ENCODE data around the gene CDK19. TPM values are rescaled to one million over a fixed set of nuclear protein-coding genes. Genes with fewer than 3 reads are reported as not detected.
"Not testable (repeated sequence)": the region's sequence is repeated elsewhere in the genome, so short reads cannot be mapped to it uniquely, and the experiment has no call there.

The CDK19 gene
- total and polyA plus RNA-seq, 4 donors = 19.7 to 39.6 (median 29.8) TPM

DNA sequence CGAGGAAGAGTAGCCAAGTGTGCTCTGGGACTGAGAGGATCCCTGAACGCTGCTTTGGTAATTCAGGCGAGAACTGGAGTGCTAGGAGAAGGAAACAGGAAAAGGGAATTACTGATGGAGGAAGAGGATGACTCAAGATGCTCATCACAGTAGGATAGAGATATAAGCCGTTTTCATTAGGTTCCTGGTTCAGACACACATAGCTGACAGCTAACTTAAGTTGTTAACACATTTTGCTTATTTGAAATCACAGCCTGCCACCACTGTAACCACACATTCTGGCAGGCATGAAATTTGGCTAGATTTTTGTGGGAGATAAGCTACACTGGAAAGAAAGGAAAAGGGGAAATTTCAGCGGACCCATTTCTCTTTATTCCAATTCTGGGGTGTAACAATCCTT lies 200.7 kb downstream of the CDK19 start:
- no peaks in the 10 kb centered on the region for H3K27me3 ChIP-seq (ENCODE audit: control insufficient read depth, insufficient read depth, low read length)
- H3K9me3 ChIP-seq (ENCODE audit: control insufficient read depth, insufficient read depth, low read length) = no peaks in the 10 kb centered on the region
- 84% methylated on average over 4 of the region's 5 CpGs for WGBS (ENCODE audit: insufficient coverage)
- H3K27ac ChIP-seq (ENCODE audit: low read depth, low read length) = no peak overlapping the region
- peaks cover 3% of the 10 kb centered on the region for H3K36me3 ChIP-seq (ENCODE audit: control insufficient read depth, insufficient read depth, low read length)
- no peak overlapping the region for H3K4me3 ChIP-seq (ENCODE audit: low read depth, low read length)
- peak in 1 of 6 donors; percentile 79 for DNase-seq (ENCODE audit: low read depth in 4 of 6, low spot score in 6 of 6)
- no peaks in the 10 kb centered on the region for H3K4me1 ChIP-seq (ENCODE audit: control insufficient read depth, insufficient read depth, low read length)

DNA sequence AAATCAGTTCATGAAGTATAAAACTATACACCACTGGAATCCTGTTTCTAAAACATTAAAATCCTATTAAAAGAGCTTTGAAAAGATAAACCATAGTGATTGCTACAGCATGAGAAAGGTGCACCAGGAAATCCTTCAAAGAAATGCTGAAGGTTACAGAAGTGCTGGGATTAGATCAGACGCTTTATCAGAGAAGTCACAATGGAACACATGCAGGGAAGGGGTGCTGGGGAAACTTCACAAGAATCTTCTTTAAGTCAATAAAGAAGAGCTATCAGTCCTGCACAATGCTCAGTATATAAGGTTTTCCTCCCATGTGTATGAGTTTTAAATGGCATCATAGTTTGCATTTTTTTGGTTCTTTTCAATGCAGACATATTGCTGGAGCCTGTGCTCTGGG lies 201.2 kb downstream of the CDK19 start:
- Histone ChIP-seq H3K27ac (ENCODE audit: low read depth, low read length) (no peak overlapping the region), H3K27me3 (ENCODE audit: control insufficient read depth, insufficient read depth, low read length) (no peaks in the 10 kb centered on the region), H3K9me3 (ENCODE audit: control insufficient read depth, insufficient read depth, low read length) (no peaks in the 10 kb centered on the region), H3K4me1 (ENCODE audit: control insufficient read depth, insufficient read depth, low read length) (no peaks in the 10 kb centered on the region), H3K36me3 (ENCODE audit: control insufficient read depth, insufficient read depth, low read length) (peaks cover 3% of the 10 kb centered on the region), H3K4me3 (ENCODE audit: low read depth, low read length) (no peak overlapping the region)
- 71% methylated on average over 1 of the region's 1 CpG for WGBS (ENCODE audit: insufficient coverage)
- DNase-seq (ENCODE audit: low read depth in 4 of 6, low spot score in 6 of 6) = no peak

DNA sequence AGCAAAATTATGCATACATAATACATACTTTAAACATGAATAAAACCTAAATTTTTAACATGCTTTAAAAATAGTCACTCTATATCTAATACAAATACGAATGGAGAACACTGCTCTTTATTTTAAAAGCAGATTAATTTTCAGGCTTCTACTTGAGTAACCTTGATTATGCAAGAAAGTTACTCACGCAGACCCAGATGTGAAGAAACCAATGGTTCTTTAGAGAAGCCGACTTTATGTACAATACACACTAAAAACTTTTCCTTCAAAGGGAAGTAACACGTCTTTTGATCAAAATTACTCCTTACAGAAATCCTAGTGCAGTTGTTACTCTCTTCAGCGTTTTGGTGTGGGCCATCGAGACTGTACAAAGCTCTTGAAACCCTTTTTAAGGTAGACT lies 201.9 kb downstream of the CDK19 start:
- WGBS (ENCODE audit: insufficient coverage) = no CpG with 5 or more reads among the region's 6 CpGs
- Histone ChIP-seq H3K27ac (ENCODE audit: low read depth, low read length) (no peak overlapping the region), H3K4me1 (ENCODE audit: control insufficient read depth, insufficient read depth, low read length) (peaks cover 4% of the 10 kb centered on the region), H3K4me3 (ENCODE audit: low read depth, low read length) (no peak overlapping the region), H3K9me3 (ENCODE audit: control insufficient read depth, insufficient read depth, low read length) (no peaks in the 10 kb centered on the region), H3K27me3 (ENCODE audit: control insufficient read depth, insufficient read depth, low read length) (no peaks in the 10 kb centered on the region), H3K36me3 (ENCODE audit: control insufficient read depth, insufficient read depth, low read length) (peaks cover 3% of the 10 kb centered on the region)
- no peak for DNase-seq (ENCODE audit: low read depth in 4 of 6, low spot score in 6 of 6)

DNA sequence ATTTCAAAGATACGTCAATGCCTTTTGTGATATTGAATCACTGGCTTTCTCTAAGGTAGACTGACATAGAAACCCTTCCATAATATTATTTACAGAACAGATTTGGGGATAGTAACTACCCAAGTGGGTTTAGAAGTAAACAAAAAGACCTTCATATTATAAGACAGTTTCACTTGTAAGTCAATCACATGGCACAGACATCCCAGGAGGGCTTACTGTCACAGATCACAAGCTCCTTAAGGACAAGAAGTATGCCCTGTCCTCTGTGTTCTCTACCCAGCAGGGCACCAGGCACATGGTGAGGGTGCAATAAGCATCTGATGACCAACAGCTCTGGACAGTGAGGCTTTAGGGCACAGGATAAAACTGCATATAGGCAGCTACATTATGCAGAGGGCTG lies 203.0 kb downstream of the CDK19 start:
- WGBS (ENCODE audit: insufficient coverage) = no CpG with 5 or more reads among the region's 1 CpG
- DNase-seq (ENCODE audit: low read depth in 4 of 6, low spot score in 6 of 6) = no peak
- Histone ChIP-seq H3K9me3 (ENCODE audit: control insufficient read depth, insufficient read depth, low read length) (no peaks in the 10 kb centered on the region), H3K4me3 (ENCODE audit: low read depth, low read length) (no peak overlapping the region), H3K36me3 (ENCODE audit: control insufficient read depth, insufficient read depth, low read length) (peaks cover 3% of the 10 kb centered on the region), H3K4me1 (ENCODE audit: control insufficient read depth, insufficient read depth, low read length) (peaks cover 4% of the 10 kb centered on the region), H3K27me3 (ENCODE audit: control insufficient read depth, insufficient read depth, low read length) (no peaks in the 10 kb centered on the region), H3K27ac (ENCODE audit: low read depth, low read length) (no peak overlapping the region)

DNA sequence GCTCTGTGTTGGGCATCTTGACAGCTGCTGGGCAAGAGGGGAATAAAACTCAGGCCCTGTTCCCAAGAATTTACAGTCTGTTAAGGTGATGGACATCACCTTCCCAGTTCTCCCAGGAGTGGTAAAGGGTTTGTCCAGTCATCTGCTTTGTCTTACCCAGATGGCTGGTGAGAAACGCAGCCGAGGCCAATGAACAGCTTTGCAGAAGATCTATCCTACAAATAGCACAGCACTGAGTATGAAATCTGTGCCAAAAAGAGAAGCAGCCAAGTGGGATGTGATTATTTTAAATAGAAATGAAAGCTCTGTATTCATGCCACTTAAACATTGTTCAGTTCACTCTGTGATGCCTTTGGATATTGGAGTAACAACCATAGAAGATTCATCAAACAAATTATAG lies 206.2 kb downstream of the CDK19 start:
- Histone ChIP-seq H3K36me3 (ENCODE audit: control insufficient read depth, insufficient read depth, low read length) (no peaks in the 10 kb centered on the region), H3K27ac (ENCODE audit: low read depth, low read length) (no peak overlapping the region), H3K4me1 (ENCODE audit: control insufficient read depth, insufficient read depth, low read length) (peaks cover 4% of the 10 kb centered on the region), H3K9me3 (ENCODE audit: control insufficient read depth, insufficient read depth, low read length) (no peaks in the 10 kb centered on the region), H3K4me3 (ENCODE audit: low read depth, low read length) (no peak overlapping the region), H3K27me3 (ENCODE audit: control insufficient read depth, insufficient read depth, low read length) (no peaks in the 10 kb centered on the region)
- WGBS (ENCODE audit: insufficient coverage) = no CpG with 5 or more reads among the region's 2 CpGs
- DNase-seq (ENCODE audit: low read depth in 4 of 6, low spot score in 6 of 6) = peak in 2 of 6 donors; percentile 40 to 91

DNA sequence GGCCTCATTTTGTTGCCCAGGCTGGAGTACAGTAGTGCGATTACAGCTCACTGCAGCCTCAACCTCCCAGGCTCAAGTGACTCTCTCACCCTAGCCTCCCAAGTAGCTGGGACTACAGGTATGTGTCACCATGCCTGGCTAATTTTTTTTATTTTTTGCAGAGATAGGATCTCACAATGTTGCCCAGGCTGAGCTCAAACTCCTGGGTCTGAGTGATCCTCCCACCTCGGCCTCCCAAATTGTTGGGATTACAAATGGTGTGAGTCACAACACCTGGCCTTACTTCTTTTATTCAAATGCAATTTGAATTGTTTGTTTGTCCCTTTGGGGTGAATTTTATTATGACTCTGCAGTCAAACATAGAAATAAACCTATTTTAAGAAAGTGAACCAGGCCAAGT lies 207.1 kb downstream of the CDK19 start:
- no CpG with 5 or more reads among the region's 2 CpGs for WGBS (ENCODE audit: insufficient coverage)
- Histone ChIP-seq H3K36me3 (ENCODE audit: control insufficient read depth, insufficient read depth, low read length) (no peaks in the 10 kb centered on the region), H3K4me3 (ENCODE audit: low read depth, low read length) (no peak overlapping the region), H3K27ac (ENCODE audit: low read depth, low read length) (no peak overlapping the region), H3K9me3 (ENCODE audit: control insufficient read depth, insufficient read depth, low read length) (no peaks in the 10 kb centered on the region), H3K4me1 (ENCODE audit: control insufficient read depth, insufficient read depth, low read length) (peaks cover 4% of the 10 kb centered on the region), H3K27me3 (ENCODE audit: control insufficient read depth, insufficient read depth, low read length) (no peaks in the 10 kb centered on the region)
- no peak for DNase-seq (ENCODE audit: low read depth in 4 of 6, low spot score in 6 of 6)

DNA sequence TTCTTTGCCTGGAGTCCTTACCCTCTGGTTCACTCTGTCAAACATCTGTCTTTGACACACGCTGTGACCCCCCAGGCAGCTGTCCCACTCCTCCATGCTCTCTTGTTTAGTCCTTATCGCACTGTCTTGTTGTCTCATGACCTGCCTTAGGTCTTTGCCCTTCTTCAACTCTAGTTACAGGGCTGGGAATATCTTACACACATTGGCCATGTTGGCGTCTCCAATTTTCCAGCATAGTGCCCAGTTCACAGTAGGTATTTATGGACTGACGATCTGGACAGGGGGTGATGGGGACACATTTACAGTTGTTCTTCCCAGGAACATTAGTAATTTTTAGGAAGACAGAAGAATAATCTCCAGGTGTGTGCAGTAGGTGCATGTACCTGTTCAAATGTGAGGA lies 209.1 kb downstream of the CDK19 start:
- Histone ChIP-seq H3K4me3 (ENCODE audit: low read depth, low read length) (no peak overlapping the region), H3K27me3 (ENCODE audit: control insufficient read depth, insufficient read depth, low read length) (no peaks in the 10 kb centered on the region), H3K36me3 (ENCODE audit: control insufficient read depth, insufficient read depth, low read length) (no peaks in the 10 kb centered on the region), H3K9me3 (ENCODE audit: control insufficient read depth, insufficient read depth, low read length) (no peaks in the 10 kb centered on the region), H3K4me1 (ENCODE audit: control insufficient read depth, insufficient read depth, low read length) (peaks cover 4% of the 10 kb centered on the region), H3K27ac (ENCODE audit: low read depth, low read length) (no peak overlapping the region)
- no peak for DNase-seq (ENCODE audit: low read depth in 4 of 6, low spot score in 6 of 6)
- WGBS (ENCODE audit: insufficient coverage) = 88% methylated on average over 3 of the region's 4 CpGs

DNA sequence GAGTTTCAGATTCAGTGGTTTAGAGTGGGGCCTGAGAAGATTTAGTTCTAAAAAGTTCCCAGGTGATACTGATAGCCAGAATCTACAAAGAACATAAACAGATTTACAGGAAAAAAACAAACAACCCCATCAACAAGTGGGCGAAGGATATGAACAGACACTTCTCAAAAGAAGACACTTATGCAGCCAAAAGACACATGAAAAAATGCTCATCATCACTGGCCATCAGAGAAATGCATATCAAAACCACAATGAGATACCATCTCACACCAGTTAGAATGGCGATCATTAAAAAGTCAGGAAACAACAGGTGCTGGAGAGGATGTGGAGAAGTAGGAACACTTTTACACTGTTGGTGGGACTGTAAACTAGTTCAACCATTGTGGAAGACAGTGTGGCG lies 214.6 kb downstream of the CDK19 start:
- H3K4me1 ChIP-seq (ENCODE audit: control insufficient read depth, insufficient read depth, low read length); H3K9me3 ChIP-seq (ENCODE audit: control insufficient read depth, insufficient read depth, low read length); H3K36me3 ChIP-seq (ENCODE audit: control insufficient read depth, insufficient read depth, low read length); H3K27me3 ChIP-seq (ENCODE audit: control insufficient read depth, insufficient read depth, low read length); H3K27ac ChIP-seq (ENCODE audit: low read depth, low read length); H3K4me3 ChIP-seq (ENCODE audit: low read depth, low read length); DNase-seq (ENCODE audit: low read depth in 4 of 6, low spot score in 6 of 6): not testable (repeated sequence)
- WGBS (ENCODE audit: insufficient coverage) = no CpG with 5 or more reads among the region's 3 CpGs

DNA sequence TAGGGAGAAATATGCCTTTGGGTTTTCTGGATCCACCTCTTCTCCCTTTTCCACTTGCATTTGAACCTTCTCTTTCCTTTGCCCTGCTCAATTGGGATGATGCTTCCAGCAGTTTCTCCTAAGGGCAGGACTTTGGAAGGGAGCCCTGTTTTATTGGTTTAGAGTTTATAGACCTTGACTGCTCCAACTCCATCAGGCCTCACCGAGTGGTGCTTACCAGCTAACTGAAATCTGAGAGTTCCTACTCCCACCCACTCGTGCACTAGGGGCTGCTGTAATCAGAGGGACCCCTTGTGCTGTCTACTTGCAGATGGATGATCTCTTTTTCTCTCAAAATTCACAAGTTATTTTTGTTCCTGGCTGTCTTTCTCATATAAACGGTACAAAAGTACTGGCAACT lies 217.5 kb downstream of the CDK19 start:
- no peak overlapping the region for H3K4me3 ChIP-seq (ENCODE audit: low read depth, low read length)
- H3K4me1 ChIP-seq (ENCODE audit: control insufficient read depth, insufficient read depth, low read length) = no peaks in the 10 kb centered on the region
- H3K27ac ChIP-seq (ENCODE audit: low read depth, low read length) = no peak overlapping the region
- H3K36me3 ChIP-seq (ENCODE audit: control insufficient read depth, insufficient read depth, low read length) = no peaks in the 10 kb centered on the region
- WGBS (ENCODE audit: insufficient coverage) = 31% methylated on average over 2 of the region's 3 CpGs
- peak in 1 of 6 donors; percentile 21 for DNase-seq (ENCODE audit: low read depth in 4 of 6, low spot score in 6 of 6)
- no peaks in the 10 kb centered on the region for H3K27me3 ChIP-seq (ENCODE audit: control insufficient read depth, insufficient read depth, low read length)
- no peaks in the 10 kb centered on the region for H3K9me3 ChIP-seq (ENCODE audit: control insufficient read depth, insufficient read depth, low read length)

DNA sequence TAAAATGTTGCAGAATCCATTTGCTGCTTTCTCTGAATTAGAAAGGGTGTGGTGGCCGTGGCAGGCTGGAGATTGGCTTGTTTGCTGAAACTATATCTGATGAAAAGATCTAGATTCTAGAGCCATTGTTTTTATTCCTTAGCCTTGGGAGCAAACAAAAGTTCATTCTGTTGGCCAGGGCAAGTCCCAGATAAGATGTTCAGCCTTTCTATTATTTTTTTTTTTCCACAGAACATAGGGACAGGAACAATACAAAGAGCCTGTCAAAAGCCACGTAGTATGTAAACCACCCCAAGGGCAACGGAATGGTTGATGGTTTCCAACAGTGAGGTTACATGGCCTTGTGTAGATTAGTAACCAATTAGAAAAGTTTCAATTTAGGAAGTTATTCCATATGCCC lies 218.9 kb downstream of the CDK19 start:
- Histone ChIP-seq H3K4me1 (ENCODE audit: control insufficient read depth, insufficient read depth, low read length) (no peaks in the 10 kb centered on the region), H3K27ac (ENCODE audit: low read depth, low read length) (no peak overlapping the region), H3K36me3 (ENCODE audit: control insufficient read depth, insufficient read depth, low read length) (no peaks in the 10 kb centered on the region), H3K27me3 (ENCODE audit: control insufficient read depth, insufficient read depth, low read length) (no peaks in the 10 kb centered on the region), H3K9me3 (ENCODE audit: control insufficient read depth, insufficient read depth, low read length) (no peaks in the 10 kb centered on the region), H3K4me3 (ENCODE audit: low read depth, low read length) (no peak overlapping the region)
- WGBS (ENCODE audit: insufficient coverage) = no CpG with 5 or more reads among the region's 3 CpGs
- no peak for DNase-seq (ENCODE audit: low read depth in 4 of 6, low spot score in 6 of 6)

All from spinal cord (tissue), 10 donors.